SU-DHL-6 (cell line): ENCODE data around the gene ARNT2.

Experiments used
- H2AFZ ChIP-seq: fragments of 200-600 bp; sonication (generic); 2 replicates; pipeline ENCODE4 v1.6.1; 2014; ENCODE audit warnings: low read depth, mild to moderate bottlenecking, moderate library complexity, mixed read lengths, antibody characterized with exemption, low read length; ENCODE audit not compliant: severe bottlenecking
- H3F3A ChIP-seq: fragments of 200-600 bp; shearing (Covaris generic); 2 replicates; pipeline ENCODE4 v1.6.0; 2016; ENCODE audit warnings: antibody characterized with exemption, mild to moderate bottlenecking; ENCODE audit not compliant: insufficient read depth
- H3K27ac ChIP-seq: fragments of 200-600 bp; sonication (generic); 2 replicates; pipeline ENCODE4 v1.5.1; 2016; ENCODE audit warnings: low read depth, mild to moderate bottlenecking, low read length, moderate library complexity, mixed read lengths
- H3K27me3 ChIP-seq: fragments of 200-600 bp; sonication (generic), shearing (Covaris generic); 2 replicates; pipeline ENCODE4 v1.6.0; 2014; ENCODE audit warnings: mild to moderate bottlenecking, low read length
- H3K36me3 ChIP-seq: fragments of 200-600 bp; sonication (generic); 2 replicates; pipeline ENCODE4 v1.6.1; 2014; ENCODE audit warnings: mild to moderate bottlenecking, low read length, mixed read lengths
- H3K4me2 ChIP-seq: fragments of 300-600, 200-600 bp; shearing (Covaris generic), sonication (generic); 2 replicates; pipeline ENCODE4 v1.6.0; 2014; ENCODE audit warnings: low read length, low read depth, mild to moderate bottlenecking; ENCODE audit not compliant: poor library complexity, severe bottlenecking
- H3K4me3 ChIP-seq: fragments of 200-600 bp; sonication (generic); 2 replicates; pipeline ENCODE4 v1.5.1; 2014; ENCODE audit warnings: antibody characterized with exemption, low read length, mild to moderate bottlenecking, mixed read lengths; ENCODE audit not compliant: insufficient read depth, poor library complexity, severe bottlenecking
- H3K79me2 ChIP-seq: fragments of 200-600 bp; sonication (generic); 2 replicates; pipeline ENCODE4 v1.6.1; 2014; ENCODE audit warnings: mild to moderate bottlenecking, low read length, moderate library complexity; ENCODE audit not compliant: insufficient read depth
- H3K9ac ChIP-seq: fragments of 200-600 bp; sonication (generic); 2 replicates; pipeline ENCODE4 v1.7.0; 2014; ENCODE audit warnings: mild to moderate bottlenecking, low read length
- H3K9me2 ChIP-seq: fragments of 200-600 bp; sonication (generic); replicated peaks from 2 replicates; pipeline ENCODE4 v1.6.1; 2014; ENCODE audit warnings: low read length; ENCODE audit not compliant: insufficient read depth
- H3K9me3 ChIP-seq: fragments of 200-600 bp; sonication (generic); 2 replicates; pipeline ENCODE4 v1.6.1; 2014; ENCODE audit warnings: low read length, mixed read lengths; ENCODE audit not compliant: insufficient read depth
- H4K20me1 ChIP-seq: fragments of 200-600 bp; sonication (generic); 2 replicates; pipeline ENCODE4 v1.6.1; 2014; ENCODE audit warnings: low read depth, mild to moderate bottlenecking, antibody characterized with exemption, low read length, moderate library complexity, mixed read lengths
- CTCF ChIP-seq: fragments of 200-600 bp; sonication (generic); IDR thresholded peaks from one replicate; pipeline ENCODE4 v1.5.1; 2017; ENCODE audit warnings: antibody characterized with exemption, mild to moderate bottlenecking, low read length, moderate library complexity; ENCODE audit not compliant: insufficient read depth, poor library complexity, severe bottlenecking
- EZH2phosphoT487 ChIP-seq: fragments of 200-600 bp; sonication (generic), shearing (Covaris generic); conservative IDR thresholded peaks from 2 replicates; pipeline ENCODE4 v1.6.1; 2018; ENCODE audit warnings: mild to moderate bottlenecking, antibody characterized with exemption, low read length, moderate library complexity, mixed read lengths

Gene ARNT2

DNA sequence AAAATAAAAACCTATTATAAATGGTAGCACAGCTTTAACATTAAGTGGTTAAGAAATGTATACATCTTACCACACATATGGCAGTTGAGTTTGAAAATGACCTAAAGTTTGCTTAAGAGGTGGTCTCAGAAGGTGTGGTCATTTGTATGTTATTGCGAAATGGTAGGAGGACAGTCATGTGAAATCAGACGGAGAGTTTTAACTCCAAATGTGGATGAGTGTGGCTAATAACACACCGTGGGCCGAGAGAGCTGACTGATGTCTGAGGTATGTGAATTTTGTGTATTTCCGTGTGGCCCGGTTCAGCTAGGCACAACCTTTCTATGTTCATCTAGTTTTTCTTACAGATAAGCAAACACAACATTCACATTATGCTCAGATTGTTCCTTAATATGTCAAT lies 71.9 kb downstream of the ARNT2 start:
- Histone ChIP-seq H3F3A (no peaks in the 10 kb centered on the region), H3K4me2 (no peak overlapping the region), H3K4me3 (no peak overlapping the region), H3K27me3 (no peaks in the 10 kb centered on the region), H3K36me3 (no peaks in the 10 kb centered on the region), H3K27ac (no peak overlapping the region), H3K9me2 (no peaks in the 10 kb centered on the region), H2AFZ (no peak overlapping the region), H3K9ac (no peak overlapping the region), H3K9me3 (no peaks in the 10 kb centered on the region), H4K20me1 (no peaks in the 10 kb centered on the region), H3K79me2 (no peaks in the 10 kb centered on the region)
- TF ChIP-seq EZH2phosphoT487 (no peak), CTCF (no peak)

DNA sequence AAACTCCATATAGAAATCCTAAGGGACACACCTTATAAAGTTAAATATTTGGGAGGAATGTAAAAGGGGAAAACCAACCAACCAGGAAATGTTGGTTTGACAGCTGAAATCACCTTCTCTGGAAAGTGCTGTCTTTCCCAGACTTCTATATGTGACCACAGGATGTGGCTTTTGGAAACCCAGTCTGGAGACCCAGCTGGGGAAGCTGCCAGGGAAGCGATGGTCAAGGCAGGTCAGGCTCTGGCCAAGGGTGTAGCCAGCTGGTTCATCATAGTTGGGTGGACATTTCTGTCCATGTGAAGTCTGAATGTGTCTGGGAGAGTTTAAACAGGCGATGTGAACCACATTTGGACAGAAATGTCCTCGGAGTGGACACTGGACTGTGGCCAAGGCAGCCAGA lies 73.9 kb downstream of the ARNT2 start:
- Histone ChIP-seq H3K27ac (no peak overlapping the region), H3K9me2 (no peaks in the 10 kb centered on the region), H3K27me3 (no peaks in the 10 kb centered on the region), H2AFZ (no peak overlapping the region), H3K9me3 (no peaks in the 10 kb centered on the region), H3K9ac (no peak overlapping the region), H3K36me3 (no peaks in the 10 kb centered on the region), H3K4me2 (no peak overlapping the region), H3F3A (no peaks in the 10 kb centered on the region), H3K79me2 (no peaks in the 10 kb centered on the region), H3K4me3 (no peak overlapping the region), H4K20me1 (no peaks in the 10 kb centered on the region)
- no peak for TF ChIP-seq EZH2phosphoT487
- no peak for TF ChIP-seq CTCF

DNA sequence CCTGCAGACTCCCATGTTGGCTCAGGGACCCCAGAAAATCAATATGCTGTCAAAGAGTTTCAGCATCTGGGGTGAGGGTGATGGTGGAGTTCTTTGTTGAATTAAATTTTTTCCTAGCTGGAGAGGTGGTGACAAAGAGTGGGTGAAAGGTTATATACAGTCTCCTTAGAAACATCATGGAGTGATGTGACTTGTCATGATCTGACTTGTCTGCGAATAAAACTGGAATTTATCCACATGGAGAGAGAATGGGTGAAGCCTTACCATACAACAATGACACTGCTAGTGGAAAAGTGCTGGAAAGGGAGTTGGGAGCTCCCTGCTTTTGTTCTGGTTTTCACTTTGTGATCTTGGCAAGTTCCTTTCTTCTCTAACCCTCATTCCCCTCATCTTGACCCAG lies 75.0 kb downstream of the ARNT2 start:
- Histone ChIP-seq H3K36me3 (no peaks in the 10 kb centered on the region), H3K4me2 (no peak overlapping the region), H3F3A (no peaks in the 10 kb centered on the region), H4K20me1 (no peaks in the 10 kb centered on the region), H2AFZ (no peak overlapping the region), H3K27ac (no peak overlapping the region), H3K9me2 (no peaks in the 10 kb centered on the region), H3K4me3 (no peak overlapping the region), H3K9ac (no peak overlapping the region), H3K79me2 (no peaks in the 10 kb centered on the region), H3K9me3 (no peaks in the 10 kb centered on the region), H3K27me3 (no peaks in the 10 kb centered on the region)
- TF ChIP-seq CTCF (no peak), EZH2phosphoT487 (no peak)

DNA sequence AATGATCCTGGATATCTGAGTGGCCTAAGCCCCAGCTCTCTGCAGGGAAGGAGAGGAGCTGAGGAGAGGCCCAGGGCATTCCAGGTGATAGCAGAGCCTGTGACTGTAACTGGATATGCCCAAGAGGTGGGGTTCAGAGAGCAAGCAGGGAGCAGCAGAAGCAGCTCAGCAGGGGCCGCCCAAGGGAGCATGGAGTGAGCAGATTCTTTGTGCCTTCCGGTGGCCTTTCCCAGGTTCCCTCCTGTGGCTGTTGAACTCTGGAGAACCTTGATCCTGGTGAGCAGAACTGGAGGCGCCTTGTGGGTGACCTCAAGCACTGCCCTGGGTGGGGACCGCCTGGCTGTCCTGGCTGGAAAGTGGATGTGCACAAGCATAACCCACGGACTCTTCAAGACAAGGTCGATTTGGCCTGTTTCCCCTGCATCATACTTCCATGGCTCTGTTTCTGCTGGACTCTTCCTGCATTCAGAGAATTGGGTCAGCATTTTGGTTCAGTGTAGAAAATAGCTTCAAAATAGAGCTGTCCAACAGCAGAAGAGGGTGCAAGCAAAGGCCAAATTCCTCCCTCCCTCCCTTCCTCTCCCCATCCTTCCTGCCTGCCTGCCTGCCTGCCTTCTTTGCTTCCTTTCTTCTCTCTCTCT lies 76.1 kb downstream of the ARNT2 start:
- Histone ChIP-seq H3F3A (no peaks in the 10 kb centered on the region), H3K27ac (no peak overlapping the region), H3K9ac (no peak overlapping the region), H3K4me2 (no peak overlapping the region), H4K20me1 (no peaks in the 10 kb centered on the region), H3K9me3 (no peaks in the 10 kb centered on the region), H3K27me3 (no peaks in the 10 kb centered on the region), H3K79me2 (no peaks in the 10 kb centered on the region), H2AFZ (no peak overlapping the region), H3K9me2 (no peaks in the 10 kb centered on the region), H3K4me3 (no peak overlapping the region), H3K36me3 (no peaks in the 10 kb centered on the region)
- TF ChIP-seq CTCF: no peak
- no peak for TF ChIP-seq EZH2phosphoT487
